H9 (cell line): ENCODE results near the gene HECW1. TPM values are rescaled to one million over a fixed set of nuclear protein-coding genes. Genes with fewer than 3 reads are reported as not detected.
A peak's percentile ranks its signal among the peaks of the same experiment; 100 is the strongest.

Experiments used
- DNase-seq: peaks from one replicate; pipeline ENCODE4 v3.0.0-alpha.2; 2017
- H2AFZ ChIP-seq: one replicate; pipeline ENCODE4 v1.6.1; 2013; ENCODE audit warnings: mild to moderate bottlenecking, low read length, control low read depth, moderate library complexity
- H2AK5ac ChIP-seq: 2 replicates; pipeline ENCODE4 v1.6.1; 2013; ENCODE audit warnings: low read length, control low read depth, mixed read lengths; ENCODE audit not compliant: insufficient read length
- H2BK120ac ChIP-seq: one replicate; pipeline ENCODE4 v1.6.1; 2013; ENCODE audit warnings: low read depth, mild to moderate bottlenecking, low read length, control low read depth, inconsistent platforms; ENCODE audit not compliant: poor library complexity, severe bottlenecking
- H2BK12ac ChIP-seq: 2 replicates; pipeline ENCODE4 v1.6.1; 2013; ENCODE audit warnings: low read length, control low read depth, mixed read lengths, low read depth; ENCODE audit not compliant: insufficient read length
- H2BK15ac ChIP-seq: 2 replicates; pipeline ENCODE4 v1.6.1; 2013; ENCODE audit warnings: low read depth, low read length, control low read depth
- H2BK20ac ChIP-seq: one replicate; pipeline ENCODE4 v1.6.1; 2013; ENCODE audit warnings: low read depth, mild to moderate bottlenecking, low read length, control low read depth, inconsistent platforms; ENCODE audit not compliant: poor library complexity, severe bottlenecking
- H2BK5ac ChIP-seq: 2 replicates; pipeline ENCODE4 v1.6.1; 2013; ENCODE audit warnings: low read length, control low read depth, mixed read lengths; ENCODE audit not compliant: insufficient read length
- H3K14ac ChIP-seq: 2 replicates; pipeline ENCODE4 v1.6.1; 2013; ENCODE audit warnings: low read length, control low read depth; ENCODE audit not compliant: insufficient read depth
- H3K18ac ChIP-seq: 2 replicates; pipeline ENCODE4 v1.6.1; 2013; ENCODE audit warnings: low read depth, mild to moderate bottlenecking, mixed read lengths, low read length, control low read depth; ENCODE audit not compliant: insufficient read length
- H3K23ac ChIP-seq: 2 replicates; pipeline ENCODE4 v1.6.1; 2013; ENCODE audit warnings: low read length, control low read depth, mixed read lengths, low read depth; ENCODE audit not compliant: insufficient read length
- H3K23me2 ChIP-seq: 2 replicates; pipeline ENCODE4 v1.6.1; 2013; ENCODE audit warnings: low read depth, mild to moderate bottlenecking, mixed read lengths, low read length, control low read depth; ENCODE audit not compliant: insufficient read length, poor library complexity, severe bottlenecking
- H3K27ac ChIP-seq: 2 replicates; pipeline ENCODE4 v1.5.1; 2013; ENCODE audit warnings: low read length, control low read depth, mixed read lengths, low read depth; ENCODE audit not compliant: insufficient read length
- H3K27me3 ChIP-seq: 2 replicates; pipeline ENCODE4 v1.6.1; 2013; ENCODE audit warnings: low read length, control low read depth, inconsistent platforms; ENCODE audit not compliant: insufficient read depth
- H3K4ac ChIP-seq: 2 replicates; pipeline ENCODE4 v1.6.1; 2013; ENCODE audit warnings: low read depth, mild to moderate bottlenecking, control low read depth, inconsistent platforms, low read length, moderate library complexity
- H3K4me1 ChIP-seq: 2 replicates; pipeline ENCODE4 v1.6.1; 2013; ENCODE audit warnings: low read length, control low read depth, inconsistent platforms; ENCODE audit not compliant: insufficient read depth
- H3K4me2 ChIP-seq: 2 replicates; pipeline ENCODE4 v1.6.1; 2013; ENCODE audit warnings: low read length, control low read depth, mixed read lengths; ENCODE audit not compliant: insufficient read length, insufficient read depth
- H3K56ac ChIP-seq: 2 replicates; pipeline ENCODE4 v1.6.1; 2013; ENCODE audit warnings: low read depth, mild to moderate bottlenecking, mixed read lengths, low read length, control low read depth; ENCODE audit not compliant: insufficient read length
- H3K79me1 ChIP-seq: 2 replicates; pipeline ENCODE4 v1.6.1; 2013; ENCODE audit warnings: low read depth, mild to moderate bottlenecking, moderate library complexity, low read length, control low read depth, inconsistent platforms; ENCODE audit not compliant: insufficient read depth, poor library complexity, severe bottlenecking
- H3K79me2 ChIP-seq: 2 replicates; pipeline ENCODE4 v1.6.1; 2013; ENCODE audit warnings: low read length, control low read depth, inconsistent platforms; ENCODE audit not compliant: insufficient read depth
- H3K9ac ChIP-seq: 2 replicates; pipeline ENCODE4 v1.6.1; 2013; ENCODE audit warnings: low read length, control low read depth, mixed read lengths; ENCODE audit not compliant: insufficient read length; ENCODE audit errors: extremely low read depth
- H3K9me3 ChIP-seq: one replicate; pipeline ENCODE4 v1.6.1; 2013; ENCODE audit warnings: low read depth, low read length, inconsistent platforms; ENCODE audit not compliant: control insufficient read depth
- H3T11ph ChIP-seq: one replicate; pipeline ENCODE4 v1.6.1; 2013; ENCODE audit warnings: mild to moderate bottlenecking, low read length, control low read depth, inconsistent platforms
- H4K20me1 ChIP-seq: one replicate; pipeline ENCODE4 v1.6.1; 2013; ENCODE audit not compliant: control insufficient read depth, insufficient read length, insufficient read depth
- H4K5ac ChIP-seq: 2 replicates; pipeline ENCODE4 v1.6.1; 2013; ENCODE audit warnings: low read depth, mild to moderate bottlenecking, mixed read lengths, low read length, control low read depth; ENCODE audit not compliant: insufficient read length
- H4K8ac ChIP-seq: replicated peaks from 2 replicates; pipeline ENCODE4 v1.6.1; 2013; ENCODE audit warnings: low read length, control low read depth, mixed read lengths, low read depth; ENCODE audit not compliant: insufficient read length
- H4K91ac ChIP-seq: 2 replicates; pipeline ENCODE4 v1.6.1; 2013; ENCODE audit warnings: low read depth, mild to moderate bottlenecking, moderate library complexity, mixed read lengths, low read length, control low read depth; ENCODE audit not compliant: insufficient read length
- H3K27ac Mint-ChIP-seq, 3 experiments: 2 replicates in 2 of 3; 3 replicates in 1 of 3; pipeline ENCODE4 v1.8.0; 2020 to 2021; ENCODE audit warnings: mixed read lengths in 3 of 3, mild to moderate bottlenecking in 1 of 3, moderate library complexity in 1 of 3
- H3K27me3 Mint-ChIP-seq: 2 replicates; pipeline ENCODE4 v1.8.0; 2021; ENCODE audit warnings: low read depth, mild to moderate bottlenecking, moderate library complexity, mixed read lengths
- H3K36me3 Mint-ChIP-seq, 3 experiments: 2 replicates in 2 of 3; 3 replicates in 1 of 3; pipeline ENCODE4 v1.8.0; 2020 to 2021; ENCODE audit warnings: low read depth in 3 of 3, mixed read lengths in 3 of 3; ENCODE audit not compliant: insufficient read depth in 1 of 3
- H3K4me1 Mint-ChIP-seq, 2 experiments: 2 replicates each; pipeline ENCODE4 v1.8.0; 2020; ENCODE audit warnings: mixed read lengths in 2 of 2
- H3K4me3 Mint-ChIP-seq, 2 experiments: 2 replicates in 1 of 2; 3 replicates in 1 of 2; pipeline ENCODE4 v1.8.0; 2020 to 2021; ENCODE audit warnings: mild to moderate bottlenecking in 2 of 2, mixed read lengths in 2 of 2, moderate library complexity in 1 of 2
- H3K9me3 Mint-ChIP-seq, 2 experiments: 2 replicates in 1 of 2; 3 replicates in 1 of 2; pipeline ENCODE4 v1.8.0; 2020; ENCODE audit warnings: mild to moderate bottlenecking in 2 of 2, mixed read lengths in 2 of 2, moderate library complexity in 1 of 2
- WGBS: extraction: QIAGEN DNeasy Blood & Tissue Kit; methylation state at CpG from one replicate; pipeline ENCODE4 v1.1.7; 2013; ENCODE audit warnings: missing lambda C conversion rate, low lambda C conversion rate, mixed read lengths; ENCODE audit not compliant: insufficient read length; ENCODE audit errors: extremely low coverage; 5-methylcytosine and 5-hydroxymethylcytosine counted together
- total RNA-seq: library from RNA; stranded (reverse); gene quantifications from 2 replicates; pipeline ENCODE4 v1.2.1, GENCODE V29; 2021
- TF ChIP-seq, protein P1 (sequence below): fragments of 200-600 bp; sonication (generic); conservative IDR thresholded peaks from 3 replicates; pipeline ENCODE4 v1.8.0; 2021; ENCODE audit warnings: antibody characterized with exemption, mild to moderate bottlenecking

The HECW1 gene
- total RNA-seq, 1 experiment from 2014 or later = 5.0 TPM

DNA sequence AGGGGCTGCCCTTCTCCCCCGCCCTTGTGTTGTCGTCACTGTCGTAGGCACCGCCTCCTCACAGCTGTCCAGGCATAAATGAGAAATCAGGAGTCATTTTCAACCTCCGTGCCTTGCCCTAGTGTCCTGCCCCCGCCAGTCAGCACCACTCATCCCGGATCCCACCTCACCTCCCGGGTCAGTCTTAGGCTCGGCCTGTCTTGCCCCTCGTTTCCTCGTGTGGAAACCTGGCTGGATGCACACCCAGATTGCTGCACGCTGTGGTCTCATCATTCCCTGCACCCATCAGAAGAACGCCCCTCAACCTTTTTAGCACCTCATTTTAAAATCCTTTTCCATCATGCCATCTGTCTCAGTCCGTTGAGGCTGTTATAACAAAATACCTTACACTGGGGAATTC is 213.1 kb downstream of the HECW1 start:
- H3K4me3 Mint-ChIP-seq = no peak overlapping the region
- Histone ChIP-seq H3K4me2 (no peak overlapping the region), H4K8ac (no peak overlapping the region), H3K56ac (no peak overlapping the region), H2BK12ac (no peak overlapping the region), H3K23me2 (no peaks in the 10 kb centered on the region), H4K5ac (no peak overlapping the region), H3K4me1 (no peaks in the 10 kb centered on the region), H3K9ac (no peak overlapping the region), H2AK5ac (no peak overlapping the region), H4K91ac (no peak overlapping the region), H3K23ac (no peak overlapping the region), H3K14ac (no peak overlapping the region), H3K4ac (no peak overlapping the region), H3K27me3 (no peaks in the 10 kb centered on the region), H4K20me1 (no peaks in the 10 kb centered on the region), H3T11ph (no peak overlapping the region), H2BK20ac (no peak overlapping the region), H3K79me2 (no peaks in the 10 kb centered on the region), H3K27ac (no peak overlapping the region), H2AFZ (no peak overlapping the region), H2BK15ac (no peak overlapping the region), H2BK5ac (no peak overlapping the region), H3K9me3 (no peaks in the 10 kb centered on the region), H2BK120ac (no peak overlapping the region), H3K18ac (no peak overlapping the region), H3K79me1 (no peaks in the 10 kb centered on the region)
- peak overlapping the region in 1 of 3 experiments; percentile 10; a peak in 1 of 7 replicates for H3K27ac Mint-ChIP-seq
- TF ChIP-seq, protein P1, sequence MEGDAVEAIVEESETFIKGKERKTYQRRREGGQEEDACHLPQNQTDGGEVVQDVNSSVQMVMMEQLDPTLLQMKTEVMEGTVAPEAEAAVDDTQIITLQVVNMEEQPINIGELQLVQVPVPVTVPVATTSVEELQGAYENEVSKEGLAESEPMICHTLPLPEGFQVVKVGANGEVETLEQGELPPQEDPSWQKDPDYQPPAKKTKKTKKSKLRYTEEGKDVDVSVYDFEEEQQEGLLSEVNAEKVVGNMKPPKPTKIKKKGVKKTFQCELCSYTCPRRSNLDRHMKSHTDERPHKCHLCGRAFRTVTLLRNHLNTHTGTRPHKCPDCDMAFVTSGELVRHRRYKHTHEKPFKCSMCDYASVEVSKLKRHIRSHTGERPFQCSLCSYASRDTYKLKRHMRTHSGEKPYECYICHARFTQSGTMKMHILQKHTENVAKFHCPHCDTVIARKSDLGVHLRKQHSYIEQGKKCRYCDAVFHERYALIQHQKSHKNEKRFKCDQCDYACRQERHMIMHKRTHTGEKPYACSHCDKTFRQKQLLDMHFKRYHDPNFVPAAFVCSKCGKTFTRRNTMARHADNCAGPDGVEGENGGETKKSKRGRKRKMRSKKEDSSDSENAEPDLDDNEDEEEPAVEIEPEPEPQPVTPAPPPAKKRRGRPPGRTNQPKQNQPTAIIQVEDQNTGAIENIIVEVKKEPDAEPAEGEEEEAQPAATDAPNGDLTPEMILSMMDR = no peak
- H3K9me3 Mint-ChIP-seq = no peaks in the 10 kb centered on the region
- H3K27me3 Mint-ChIP-seq = peaks cover 2% of the 10 kb centered on the region; the same call in 1 of the 2 replicates
- peaks cover 13 to 16% of the 10 kb centered on the region in 2 experiments for H3K4me1 Mint-ChIP-seq
- DNase-seq = no peak
- H3K36me3 Mint-ChIP-seq = no peaks in the 10 kb centered on the region
- no CpG with 5 or more reads among the region's 14 CpGs for WGBS
